ENCODE data around the gene WDR74. TPM values are rescaled to one million over a fixed set of nuclear protein-coding genes. Genes with fewer than 3 reads are reported as not detected.

The WDR74 gene
- total and polyA plus RNA-seq, 9 of the 15 experiments (the other 6 are each of a cell fraction or from before 2014, with no cell fraction given): 32.7 to 210 (median 114) TPM

- TF ChIP-seq PATZ1 (CRISPR knock-in tag; IDR thresholded peaks at IDR 0.05; ENCODE audit: borderline replicate concordance) (0 out of 2 replicates have a peak, but pooled peaks have one; percentile 36), ZKSCAN8 (CRISPR knock-in tag; IDR thresholded peaks at IDR 0.05) (no peak), BRF1 (IDR thresholded peaks at IDR 0.05; ENCODE audit: borderline replicate concordance, extremely low read depth, insufficient read length) (no peak), USF1 (CRISPR knock-in tag; IDR thresholded peaks at IDR 0.05) (peak; percentile 41; the same call in 1 of the 2 replicates), SMARCC2 (IDR thresholded peaks at IDR 0.05; ENCODE audit: low read depth) (no peak), JUN (IDR thresholded peaks at IDR 0.05; ENCODE audit: borderline replicate concordance, low read depth, low read length) (no peak), JUN (CRISPR knock-in tag; IDR thresholded peaks at IDR 0.05; ENCODE audit: borderline replicate concordance) (peak; percentile 76; the same call in 1 of the 2 replicates), SRSF7 (optimal IDR thresholded peaks at IDR 0.05; ENCODE audit: low read depth, low read length) (no peak), TAF9B (IDR thresholded peaks at IDR 0.05; ENCODE audit: partially characterized antibody) (no peak), SMARCA5 (IDR thresholded peaks at IDR 0.05) (no peak), STAG1 (CRISPR knock-in tag; IDR thresholded peaks at IDR 0.05; ENCODE audit: borderline replicate concordance) (no peak), ZSCAN29 (IDR thresholded peaks at IDR 0.05) (no peak), ZNF143 (CRISPR knock-in tag; IDR thresholded peaks at IDR 0.05) (peak; percentile 40; the same call in 1 of the 2 replicates), ZNF224 (CRISPR knock-in tag; IDR thresholded peaks at IDR 0.05) (0 out of 2 replicates have a peak, but pooled peaks have one; percentile 18), ZNF584 (CRISPR knock-in tag; IDR thresholded peaks at IDR 0.05; ENCODE audit: low read depth) (no peak), FOXP1 (CRISPR knock-in tag; IDR thresholded peaks at IDR 0.05) (peak; percentile 78; the same call in 1 of the 2 replicates), COPS2 (conservative IDR thresholded peaks at IDR 0.05) (no peak), NRF1 (conservative IDR thresholded peaks at IDR 0.05 in 1 of 2, IDR thresholded peaks at IDR 0.05 in 1 of 2) (peak; percentile 38 to 42; a peak in 3 of 4 replicates), SNIP1 (IDR thresholded peaks at IDR 0.05; ENCODE audit: low read depth) (no peak), IRF9 (tag; IDR thresholded peaks at IDR 0.05) (no peak), TCF3 (CRISPR knock-in tag; IDR thresholded peaks at IDR 0.05) (peak; percentile 27; the same call in 1 of the 2 replicates), MCM5 (IDR thresholded peaks at IDR 0.05; ENCODE audit: low read depth) (no peak), HDAC2 (IDR thresholded peaks at IDR 0.05) (peak; percentile 72), TAF1 (IDR thresholded peaks at IDR 0.05; ENCODE audit: control insufficient read depth, extremely low read depth, insufficient read depth, low read length, severe bottlenecking) (peak; percentile 84)
Observed at GRCh38 chr11:62791501-62792201, 47.7 kb downstream of the WDR74 start, which contains the start of gene TMEM223 (continued).

Measured in K562 (cell line).